K562 (cell line): Measurements from ENCODE around the gene PRKD2. TPM values are rescaled to one million over a fixed set of nuclear protein-coding genes. Genes with fewer than 3 reads are reported as not detected.

ENCODE experiments used
- FOXK2 ChIP-seq, 2 experiments: fragments of 450-650 bp; IDR thresholded peaks in 1 of 2; conservative IDR thresholded peaks in 1 of 2; 2 replicates each; pipeline ENCODE4 v1.6.1; 2016; ENCODE audit warnings: low read depth in 2 of 2, mild to moderate bottlenecking in 1 of 2
- HDGF ChIP-seq: fragments of 450-650 bp; IDR thresholded peaks from 2 replicates; pipeline ENCODE4 v1.6.1; 2016
- HLTF ChIP-seq: fragments of 450-650 bp; IDR thresholded peaks from 2 replicates; pipeline ENCODE4 v1.6.1; 2016
- JUN ChIP-seq, 2 experiments: sonication (generic) in 1 of 2; formaldehyde crosslinking in 1 of 2; IDR thresholded peaks; 2 replicates each; pipeline versions ENCODE4 v1.6.1 to v1.8.0; 2012 to 2022; ENCODE audit warnings: borderline replicate concordance in 2 of 2, mild to moderate bottlenecking in 2 of 2, improper control_type of control experiment in 1 of 2, low read depth in 1 of 2, low read length in 1 of 2, missing genetic modification reagents in 1 of 2
- MAFF ChIP-seq: IDR thresholded peaks from 2 replicates; pipeline ENCODE4 v1.6.1; 2012; ENCODE audit warnings: low read length, improper control_type of control experiment
- MXD1 ChIP-seq: fragments of 250-450 bp; sonication (Bioruptor Pico); IDR thresholded peaks from 2 replicates; pipeline ENCODE4 v1.8.0; 2021; ENCODE audit warnings: borderline replicate concordance, mild to moderate bottlenecking, moderate library complexity; ENCODE audit not compliant: poor library complexity, severe bottlenecking
- POLR2AphosphoS5 ChIP-seq: IDR thresholded peaks from 2 replicates; pipeline ENCODE4 v1.6.1; 2011; ENCODE audit warnings: mild to moderate bottlenecking, low read depth, low read length, moderate library complexity; ENCODE audit not compliant: control insufficient read depth, insufficient read depth
- POLR2H ChIP-seq: IDR thresholded peaks from 2 replicates; pipeline ENCODE4 v1.6.1; 2016; ENCODE audit warnings: missing genetic modification characterization, low read depth, mild to moderate bottlenecking, control low read depth, missing compliant biosample characterization, moderate library complexity
- RAD21 ChIP-seq, 2 experiments: fragments of 250-450 bp in 1 of 2; fragments of 450-650 bp in 1 of 2; sonication (Bioruptor Pico) in 1 of 2; formaldehyde crosslinking in 1 of 2; IDR thresholded peaks in 1 of 2; conservative IDR thresholded peaks in 1 of 2; 2 replicates each; pipeline versions ENCODE4 v1.4.0 to v1.8.0; 2020 to 2022; ENCODE audit warnings: mild to moderate bottlenecking in 2 of 2, moderate library complexity in 1 of 2
- RBFOX2 ChIP-seq: fragments of 200-400 bp; formaldehyde crosslinking; IDR thresholded peaks from 2 replicates; pipeline ENCODE4 v1.6.1; 2017; ENCODE audit warnings: low read depth, mild to moderate bottlenecking, low read length, moderate library complexity
- RFX7 ChIP-seq: fragments of 250-450 bp; sonication (Bioruptor Pico); IDR thresholded peaks from 2 replicates; pipeline ENCODE4 v1.5.1; 2021; ENCODE audit warnings: mild to moderate bottlenecking
- SMAD3 ChIP-seq: fragments of 450-650 bp; formaldehyde crosslinking; conservative IDR thresholded peaks from 2 replicates; pipeline ENCODE4 v1.4.0; 2020; ENCODE audit warnings: mild to moderate bottlenecking
- SMARCA4 ChIP-seq: fragments of 450-650 bp; IDR thresholded peaks from 2 replicates; pipeline ENCODE4 v1.6.1; 2016
- SMARCB1 ChIP-seq: IDR thresholded peaks from 2 replicates; pipeline ENCODE4 v1.6.1; 2011; ENCODE audit warnings: improper control_type of control experiment, low read depth; ENCODE audit not compliant: insufficient read length
- XRCC5 ChIP-seq: fragments of 200-400 bp; formaldehyde crosslinking; IDR thresholded peaks from 2 replicates; pipeline ENCODE4 v1.6.1; 2017; ENCODE audit warnings: low read depth, mild to moderate bottlenecking, low read length
- ZEB2 ChIP-seq: fragments of 450-650 bp; IDR thresholded peaks from 2 replicates; pipeline ENCODE4 v1.6.1; 2016
- ZNF318 ChIP-seq, 2 experiments: fragments of 450-650 bp; IDR thresholded peaks; 2 replicates each; pipeline ENCODE4 v1.6.1; 2016; ENCODE audit warnings: mild to moderate bottlenecking in 2 of 2, borderline replicate concordance in 1 of 2, low read depth in 1 of 2, moderate library complexity in 1 of 2
- polyA plus RNA-seq, 8 experiments: library from polyadenylated mRNA; depleted of rRNA in 4 of 8; stranded (reverse) in 5 of 8; unstranded in 3 of 8; fragments of >200 nt; fragmentation: Nextera tagmentation in 2 of 8; fragmentation: Illumina TruSeq in 1 of 8; extraction: Ambion mirVana in 2 of 8; extraction: Trizol in 1 of 8; gene quantifications; 2 replicates each; pipeline versions ENCODE4 v1.2.1 to v1.2.3, GENCODE V29; 2011 to 2014; ENCODE audit warnings: inconsistent platforms in 1 of 8, missing spikeins in 1 of 8
- total RNA-seq, 7 experiments: library from RNA; depleted of rRNA in 6 of 7; stranded (reverse); fragments of >200 nt in 6 of 7; fragmentation: Illumina TruSeq in 2 of 7; extraction: Trizol in 2 of 7; gene quantifications; 2 replicates each; pipeline versions ENCODE4 v1.2.1 to v1.2.3, GENCODE V29; 2011 to 2021; ENCODE audit warnings: low replicate concordance in 1 of 7

The PRKD2 gene
- total and polyA plus RNA-seq, 9 of the 15 experiments (the other 6 are each of a cell fraction or from before 2014, with no cell fraction given): 1.8 to 60.0 (median 15.0) TPM

GRCh38 chr19:46731007-46731501 lies 14.1 kb upstream of the PRKD2 start (continued):
- TF ChIP-seq MAFF: peak; percentile 91
- TF ChIP-seq FOXK2 (conservative IDR thresholded peaks at IDR 0.05 in 1 of 2, IDR thresholded peaks at IDR 0.05 in 1 of 2; ENCODE audit: low read depth in 2 of 2): peak in 1 of 2 experiments; percentile 47; a peak in 1 of 4 replicates
- no peak for TF ChIP-seq SMARCB1
- TF ChIP-seq JUN (IDR thresholded peaks at IDR 0.05; ENCODE audit: borderline replicate concordance, low read depth, low read length): peak; percentile 63; the same call in 1 of the 2 replicates
- TF ChIP-seq JUN (CRISPR knock-in tag; IDR thresholded peaks at IDR 0.05; ENCODE audit: borderline replicate concordance): no peak
- TF ChIP-seq POLR2AphosphoS5: 0 out of 2 replicates have a peak, but pooled peaks have one; percentile 20
- TF ChIP-seq MXD1: no peak
- TF ChIP-seq SMARCA4: peak; percentile 60; the same call in 1 of the 2 replicates
- 0 out of 2 replicates have a peak, but pooled peaks have one; percentile 49 for TF ChIP-seq RFX7 (CRISPR knock-in tag)
- no peak for TF ChIP-seq HLTF
- peak in 1 of 2 experiments; percentile 39; a peak in 1 of 4 replicates for TF ChIP-seq ZNF318 (IDR thresholded peaks at IDR 0.05; ENCODE audit: borderline replicate concordance in 1 of 2, low read depth in 1 of 2)
- no peak for TF ChIP-seq SMAD3 (CRISPR knock-in tag)
- TF ChIP-seq HDGF: no peak
- TF ChIP-seq RAD21 (CRISPR knock-in tag; conservative IDR thresholded peaks at IDR 0.05 in 1 of 2, IDR thresholded peaks at IDR 0.05 in 1 of 2): peak in 1 of 2 experiments; percentile 46; a peak in 2 of 4 replicates
- 0 out of 2 replicates have a peak, but pooled peaks have one; percentile 12 for TF ChIP-seq ZEB2
- 0 out of 2 replicates have a peak, but pooled peaks have one; percentile 37 for TF ChIP-seq RBFOX2
- TF ChIP-seq XRCC5: 0 out of 2 replicates have a peak, but pooled peaks have one; percentile 44
- TF ChIP-seq POLR2H (tag): no peak
